Endodermal cell (in vitro differentiated cells): Measurements from ENCODE around the gene UNC93B1. TPM values are rescaled to one million over a fixed set of nuclear protein-coding genes. Genes with fewer than 3 reads are reported as not detected.

ENCODE experiments used
- DNase-seq: peaks from one replicate; pipeline ENCODE4 v3.0.0-alpha.2; 2017
- H3K27ac ChIP-seq: 2 replicates; pipeline ENCODE4 v1.5.1; 2013; ENCODE audit warnings: mild to moderate bottlenecking, low read depth, low read length, moderate library complexity
- H3K27me3 ChIP-seq: 2 replicates; pipeline ENCODE4 v1.6.1; 2013; ENCODE audit warnings: mild to moderate bottlenecking, low read length, moderate library complexity; ENCODE audit not compliant: insufficient read depth, control insufficient read depth, poor library complexity, severe bottlenecking
- H3K36me3 ChIP-seq: 2 replicates; pipeline ENCODE4 v1.7.0; 2013; ENCODE audit warnings: mild to moderate bottlenecking, low read length, moderate library complexity; ENCODE audit not compliant: control insufficient read depth, insufficient read depth
- H3K4me1 ChIP-seq: one replicate; pipeline ENCODE4 v1.7.0; 2013; ENCODE audit warnings: low read length; ENCODE audit not compliant: control insufficient read depth, insufficient read depth
- H3K4me3 ChIP-seq: 2 replicates; pipeline ENCODE4 v1.5.1; 2013; ENCODE audit warnings: mild to moderate bottlenecking, low read length, moderate library complexity
- H3K9ac ChIP-seq: 2 replicates; pipeline ENCODE4 v1.6.1; 2013; ENCODE audit warnings: mild to moderate bottlenecking, low read length, moderate library complexity; ENCODE audit not compliant: poor library complexity, severe bottlenecking; ENCODE audit errors: extremely low read depth
- H3K9me3 ChIP-seq: 2 replicates; pipeline ENCODE4 v1.6.1; 2013; ENCODE audit warnings: mild to moderate bottlenecking, low read length, moderate library complexity; ENCODE audit not compliant: control insufficient read depth
- H3K27ac Mint-ChIP-seq: 2 replicates; pipeline ENCODE4 v1.8.0; 2020; ENCODE audit warnings: mixed read lengths
- H3K27me3 Mint-ChIP-seq: 2 replicates; pipeline ENCODE4 v1.8.0; 2021; ENCODE audit warnings: mild to moderate bottlenecking, mixed read lengths; ENCODE audit not compliant: insufficient read depth
- H3K36me3 Mint-ChIP-seq: 2 replicates; pipeline ENCODE4 v1.8.0; 2020; ENCODE audit warnings: low read depth, mixed read lengths
- H3K4me1 Mint-ChIP-seq: 2 replicates; pipeline ENCODE4 v1.8.0; 2020; ENCODE audit warnings: mixed read lengths
- H3K4me3 Mint-ChIP-seq: 2 replicates; pipeline ENCODE4 v1.8.0; 2020; ENCODE audit warnings: mild to moderate bottlenecking, moderate library complexity, mixed read lengths
- H3K9me3 Mint-ChIP-seq: 2 replicates; pipeline ENCODE4 v1.8.0; 2020; ENCODE audit warnings: mild to moderate bottlenecking, mixed read lengths
- CTCF ChIP-seq: fragments of 200-600 bp; sonication (generic); conservative IDR thresholded peaks from 2 replicates; pipeline ENCODE4 v1.5.0; 2021; ENCODE audit warnings: antibody characterized with exemption, mild to moderate bottlenecking
- WGBS, 2 experiments: methylation state at CpG; one replicate each; pipeline versions ENCODE4 v1.1.5 to v1.1.7; 2013; ENCODE audit warnings: missing lambda C conversion rate in 2 of 2, mixed read lengths in 1 of 2; ENCODE audit not compliant: insufficient coverage in 1 of 2, insufficient read length in 1 of 2; 5-methylcytosine and 5-hydroxymethylcytosine counted together
- total RNA-seq, 2 donors: library from RNA; stranded (reverse); fragmentation: NEBNext Ultra II Directional in 1 of 2; extraction: Animal tissue kit (Norgen Biotek cat#: 25700) in 1 of 2; gene quantifications; 2 replicates in 1 of 2; 3 replicates in 1 of 2; pipeline ENCODE4 v1.2.1, GENCODE V29; 2021

Gene UNC93B1
- total RNA-seq, 2 donors from 2014 or later: 27.1 to 32.0 TPM

- Histone ChIP-seq H3K9ac (peak overlapping the region; percentile 88), H3K27ac (no peak overlapping the region), H3K9me3 (peaks cover 7% of the 10 kb centered on the region), H3K36me3 (peaks cover 26% of the 10 kb centered on the region), H3K27me3 (no peaks in the 10 kb centered on the region), H3K4me1 (no peaks in the 10 kb centered on the region), H3K4me3 (peak overlapping the region; percentile 98)
- H3K4me3 Mint-ChIP-seq: peak overlapping the region; percentile 84
- H3K36me3 Mint-ChIP-seq: peaks cover 19% of the 10 kb centered on the region
- TF ChIP-seq CTCF: no peak
- H3K27me3 Mint-ChIP-seq: no peaks in the 10 kb centered on the region
- no peak for DNase-seq
- peaks cover 16% of the 10 kb centered on the region for H3K9me3 Mint-ChIP-seq
- WGBS, 2 experiments: 22 to 30% methylated on average over 4 to 10 of the region's 10 CpGs
- peak overlapping the region; percentile 79 for H3K27ac Mint-ChIP-seq
- peaks cover 4% of the 10 kb centered on the region for H3K4me1 Mint-ChIP-seq
These were observed 27.2 kb upstream of the UNC93B1 start for GRCh38 chr11:68031144-68031464.

- DNase-seq: peak; percentile 98
- no peak within 1 kb of the TSS for H3K27ac ChIP-seq
- H3K4me1 ChIP-seq: no peaks in the 10 kb centered on the region
- Mint-ChIP-seq H3K4me3 (peak within 1 kb of the TSS; percentile 84), H3K27ac (peak within 1 kb of the TSS; percentile 97), H3K27me3 (no peaks in the 10 kb centered on the region), H3K36me3 (peaks cover 23% of the 10 kb centered on the region), H3K4me1 (peaks cover 4% of the 10 kb centered on the region), H3K9me3 (peaks cover 16% of the 10 kb centered on the region)
- H3K4me3 ChIP-seq: peak within 1 kb of the TSS; percentile 98
- H3K9me3 ChIP-seq: peaks cover 7% of the 10 kb centered on the region
- H3K27me3 ChIP-seq: no peaks in the 10 kb centered on the region
- 0% methylated on average over 25 to 56 of the region's 56 CpGs for WGBS, 2 experiments
- peaks cover 26% of the 10 kb centered on the region for H3K36me3 ChIP-seq
- no peak for TF ChIP-seq CTCF
- peak within 1 kb of the TSS; percentile 88 for H3K9ac ChIP-seq
These were observed 26.6 kb upstream of the UNC93B1 start, which contains the start of gene NDUFS8 for GRCh38 chr11:68030318-68031143. Gene NDUFS8 (plus strand): TSS chr11:68030681. CDS start chr11:68032152, 1,471 bp downstream.

GRCh38 chr11:68028802-68029545, 25.1 kb upstream of the UNC93B1 start:
- Mint-ChIP-seq H3K9me3 (peaks cover 16% of the 10 kb centered on the region), H3K4me1 (peaks cover 4% of the 10 kb centered on the region), H3K27me3 (no peaks in the 10 kb centered on the region), H3K4me3 (peak overlapping the region; percentile 84), H3K36me3 (peaks cover 24% of the 10 kb centered on the region), H3K27ac (no peak overlapping the region)
- H3K9ac ChIP-seq: no peak overlapping the region
- WGBS, 2 experiments: 92 to 99% methylated on average over 10 to 12 of the region's 12 CpGs
- H3K4me3 ChIP-seq: peak overlapping the region; percentile 98
- H3K27ac ChIP-seq: no peak overlapping the region
- no peaks in the 10 kb centered on the region for H3K4me1 ChIP-seq
- no peak for DNase-seq
- peaks cover 7% of the 10 kb centered on the region for H3K9me3 ChIP-seq
- no peaks in the 10 kb centered on the region for H3K27me3 ChIP-seq
- no peak for TF ChIP-seq CTCF
- H3K36me3 ChIP-seq: peaks cover 20% of the 10 kb centered on the region
